ENCODE data around the gene PFKFB4. TPM values are rescaled to one million over a fixed set of nuclear protein-coding genes. Genes with fewer than 3 reads are reported as not detected.

PFKFB4 gene
- total and polyA plus RNA-seq, 9 of the 15 experiments (the other 6 are each of a cell fraction or from before 2014, with no cell fraction given), result 0.92 to 56.3 (median 13.5) TPM

GRCh38 chr3:48518638-48519276 lies 37.8 kb downstream of the PFKFB4 start (continued):
- TF ChIP-seq, protein P1, sequence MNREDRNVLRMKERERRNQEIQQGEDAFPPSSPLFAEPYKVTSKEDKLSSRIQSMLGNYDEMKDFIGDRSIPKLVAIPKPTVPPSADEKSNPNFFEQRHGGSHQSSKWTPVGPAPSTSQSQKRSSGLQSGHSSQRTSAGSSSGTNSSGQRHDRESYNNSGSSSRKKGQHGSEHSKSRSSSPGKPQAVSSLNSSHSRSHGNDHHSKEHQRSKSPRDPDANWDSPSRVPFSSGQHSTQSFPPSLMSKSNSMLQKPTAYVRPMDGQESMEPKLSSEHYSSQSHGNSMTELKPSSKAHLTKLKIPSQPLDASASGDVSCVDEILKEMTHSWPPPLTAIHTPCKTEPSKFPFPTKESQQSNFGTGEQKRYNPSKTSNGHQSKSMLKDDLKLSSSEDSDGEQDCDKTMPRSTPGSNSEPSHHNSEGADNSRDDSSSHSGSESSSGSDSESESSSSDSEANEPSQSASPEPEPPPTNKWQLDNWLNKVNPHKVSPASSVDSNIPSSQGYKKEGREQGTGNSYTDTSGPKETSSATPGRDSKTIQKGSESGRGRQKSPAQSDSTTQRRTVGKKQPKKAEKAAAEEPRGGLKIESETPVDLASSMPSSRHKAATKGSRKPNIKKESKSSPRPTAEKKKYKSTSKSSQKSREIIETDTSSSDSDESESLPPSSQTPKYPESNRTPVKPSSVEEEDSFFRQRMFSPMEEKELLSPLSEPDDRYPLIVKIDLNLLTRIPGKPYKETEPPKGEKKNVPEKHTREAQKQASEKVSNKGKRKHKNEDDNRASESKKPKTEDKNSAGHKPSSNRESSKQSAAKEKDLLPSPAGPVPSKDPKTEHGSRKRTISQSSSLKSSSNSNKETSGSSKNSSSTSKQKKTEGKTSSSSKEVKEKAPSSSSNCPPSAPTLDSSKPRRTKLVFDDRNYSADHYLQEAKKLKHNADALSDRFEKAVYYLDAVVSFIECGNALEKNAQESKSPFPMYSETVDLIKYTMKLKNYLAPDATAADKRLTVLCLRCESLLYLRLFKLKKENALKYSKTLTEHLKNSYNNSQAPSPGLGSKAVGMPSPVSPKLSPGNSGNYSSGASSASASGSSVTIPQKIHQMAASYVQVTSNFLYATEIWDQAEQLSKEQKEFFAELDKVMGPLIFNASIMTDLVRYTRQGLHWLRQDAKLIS (CRISPR knock-in tag; IDR thresholded peaks at IDR 0.05), result no peak
- TF ChIP-seq ZNF766 (CRISPR knock-in tag; conservative IDR thresholded peaks at IDR 0.05), result no peak
- no peak for TF ChIP-seq NFYB (IDR thresholded peaks at IDR 0.05; ENCODE audit: extremely low read depth, insufficient read length)
- no peak for TF ChIP-seq SP2 (IDR thresholded peaks at IDR 0.05; ENCODE audit: extremely low read depth, low read depth, low read length, poor library complexity, severe bottlenecking)

DNA sequence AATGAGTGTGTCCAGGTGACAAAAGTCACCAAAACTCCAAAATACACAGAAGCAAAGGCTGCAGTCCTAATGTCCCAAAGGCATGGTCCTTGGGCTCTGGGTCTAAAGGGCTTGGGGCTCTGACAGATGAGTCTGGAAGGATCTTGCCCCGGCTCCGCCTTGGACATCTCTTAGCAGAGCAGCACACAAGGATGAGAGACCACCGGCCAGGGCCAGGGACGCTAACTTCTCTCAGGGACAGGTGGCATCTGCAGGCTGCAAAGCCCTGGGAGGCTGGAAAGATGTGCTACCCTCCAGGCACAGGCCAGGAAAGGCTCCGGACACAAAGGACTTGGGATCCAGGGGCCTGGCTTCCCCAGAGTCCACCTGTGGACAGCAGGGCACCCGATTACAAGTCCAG lies 38.5 kb downstream of the PFKFB4 start:
- Histone ChIP-seq H3K27ac (ENCODE audit: extremely low read depth, low read depth, low read length) (no peak overlapping the region), H3K27me3 (ENCODE audit: control insufficient read depth in 2 of 2, insufficient read depth in 2 of 2, low read length in 2 of 2) (no peaks in the 10 kb centered on the region), H3K9me3 (replicated peaks; ENCODE audit: control insufficient read depth, insufficient read depth, low read depth, low read length) (no peaks in the 10 kb centered on the region), H3K9me1 (ENCODE audit: control insufficient read depth, insufficient read depth, low read length) (no peaks in the 10 kb centered on the region), H3K4me3 (no peak overlapping the region), H3K79me2 (ENCODE audit: control insufficient read depth, insufficient read depth, low read length) (no peaks in the 10 kb centered on the region), H3K9ac (ENCODE audit: insufficient read depth in 1 of 2, low read depth in 2 of 2, low read length in 2 of 2) (no peak overlapping the region), H4K20me1 (replicated peaks; ENCODE audit: control insufficient read depth, insufficient read depth, low read length) (no peaks in the 10 kb centered on the region), H3K36me3 (ENCODE audit: control insufficient read depth, insufficient read depth, low read length) (peaks cover 9% of the 10 kb centered on the region; the same call in 2 of the 3 replicates), H3K4me1 (replicated peaks in 1 of 2; ENCODE audit: control insufficient read depth in 2 of 2, insufficient read depth in 2 of 2, low read length in 2 of 2) (0 out of 5 replicates have a peak, but pooled peaks cover 0 to 3% of the 10 kb centered on the region in 2 experiments), H2AFZ (ENCODE audit: low read depth, low read length) (no peak overlapping the region), H3K4me2 (ENCODE audit: insufficient read depth, low read length) (no peak overlapping the region)
- WGBS (ENCODE audit: insufficient coverage, low coverage, missing lambda C conversion rate), result 76% methylated on average over 6 of the region's 6 CpGs
- FAIRE-seq, result no peak
- in situ Hi-C loops (cut with MboI), result no loop called here
- POLR2A ChIA-PET, result no interaction called here
- TF ChIP-seq CREBBP (IDR thresholded peaks at IDR 0.05; ENCODE audit: low read depth, low read length) (no peak), CREM (IDR thresholded peaks at IDR 0.05; ENCODE audit: low read depth) (no peak), HDAC8 (tag; IDR thresholded peaks at IDR 0.05) (no peak), CEBPB (tag; IDR thresholded peaks at IDR 0.05) (no peak), CHD2 (IDR thresholded peaks at IDR 0.05; ENCODE audit: low read depth, low read length) (no peak), ZNF121 (CRISPR knock-in tag; conservative IDR thresholded peaks at IDR 0.05) (no peak), SMAD3 (CRISPR knock-in tag; conservative IDR thresholded peaks at IDR 0.05) (no peak)
- TF ChIP-seq, protein P2, sequence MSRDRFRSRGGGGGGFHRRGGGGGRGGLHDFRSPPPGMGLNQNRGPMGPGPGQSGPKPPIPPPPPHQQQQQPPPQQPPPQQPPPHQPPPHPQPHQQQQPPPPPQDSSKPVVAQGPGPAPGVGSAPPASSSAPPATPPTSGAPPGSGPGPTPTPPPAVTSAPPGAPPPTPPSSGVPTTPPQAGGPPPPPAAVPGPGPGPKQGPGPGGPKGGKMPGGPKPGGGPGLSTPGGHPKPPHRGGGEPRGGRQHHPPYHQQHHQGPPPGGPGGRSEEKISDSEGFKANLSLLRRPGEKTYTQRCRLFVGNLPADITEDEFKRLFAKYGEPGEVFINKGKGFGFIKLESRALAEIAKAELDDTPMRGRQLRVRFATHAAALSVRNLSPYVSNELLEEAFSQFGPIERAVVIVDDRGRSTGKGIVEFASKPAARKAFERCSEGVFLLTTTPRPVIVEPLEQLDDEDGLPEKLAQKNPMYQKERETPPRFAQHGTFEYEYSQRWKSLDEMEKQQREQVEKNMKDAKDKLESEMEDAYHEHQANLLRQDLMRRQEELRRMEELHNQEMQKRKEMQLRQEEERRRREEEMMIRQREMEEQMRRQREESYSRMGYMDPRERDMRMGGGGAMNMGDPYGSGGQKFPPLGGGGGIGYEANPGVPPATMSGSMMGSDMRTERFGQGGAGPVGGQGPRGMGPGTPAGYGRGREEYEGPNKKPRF (IDR thresholded peaks at IDR 0.05; ENCODE audit: low read depth, low read length), result no peak
- intact Hi-C loops (cut with micrococcal nuclease), result no loop called here
- DNase-seq (ENCODE audit: extremely low read depth in 1 of 4, low spot score in 3 of 4), result no peak
- ATAC-seq, result no peak
- CTCF ChIA-PET (ENCODE audit: low intra/inter-chr PET ratio), result no interaction called here
- TSS peak; percentile 37 for BruUV-seq (replicated peaks)

Data from K562 (cell line).